Mucosa of gallbladder (tissue), 1 donor: Measurements from ENCODE around the gene CEACAM7. TPM values are rescaled to one million over a fixed set of nuclear protein-coding genes. Genes with fewer than 3 reads are reported as not detected.

Source experiments
- DNase-seq: peaks from one replicate; pipeline ENCODE4 v3.0.0-alpha.2; 2020; ENCODE audit warnings: low spot score
- total RNA-seq: library from RNA; stranded (reverse); gene quantifications from one replicate; pipeline ENCODE4 v1.2.1, GENCODE V29; 2021
- donor health status: DM: no; HTN: no; CAD: no.

The CEACAM7 gene
- total RNA-seq, 1 donor from 2014 or later, result 2.6 TPM

DNA sequence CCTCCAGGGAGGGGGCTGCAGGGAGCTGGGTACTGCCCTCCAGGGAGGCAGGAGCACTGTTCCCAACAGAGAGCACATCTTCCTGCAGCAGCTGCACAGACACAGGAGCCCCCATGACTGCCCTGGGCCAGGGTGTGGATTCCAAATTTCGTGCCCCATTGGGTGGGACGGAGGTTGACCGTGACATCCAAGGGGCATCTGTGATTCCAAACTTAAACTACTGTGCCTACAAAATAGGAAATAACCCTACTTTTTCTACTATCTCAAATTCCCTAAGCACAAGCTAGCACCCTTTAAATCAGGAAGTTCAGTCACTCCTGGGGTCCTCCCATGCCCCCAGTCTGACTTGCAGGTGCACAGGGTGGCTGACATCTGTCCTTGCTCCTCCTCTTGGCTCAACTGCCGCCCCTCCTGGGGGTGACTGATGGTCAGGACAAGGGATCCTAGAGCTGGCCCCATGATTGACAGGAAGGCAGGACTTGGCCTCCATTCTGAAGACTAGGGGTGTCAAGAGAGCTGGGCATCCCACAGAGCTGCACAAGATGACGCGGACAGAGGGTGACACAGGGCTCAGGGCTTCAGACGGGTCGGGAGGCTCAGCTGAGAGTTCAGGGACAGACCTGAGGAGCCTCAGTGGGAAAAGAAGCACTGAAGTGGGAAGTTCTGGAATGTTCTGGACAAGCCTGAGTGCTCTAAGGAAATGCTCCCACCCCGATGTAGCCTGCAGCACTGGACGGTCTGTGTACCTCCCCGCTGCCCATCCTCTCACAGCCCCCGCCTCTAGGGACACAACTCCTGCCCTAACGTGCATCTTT is 12.5 kb upstream of the CEACAM7 start:
- DNase-seq, result no peak

DNA sequence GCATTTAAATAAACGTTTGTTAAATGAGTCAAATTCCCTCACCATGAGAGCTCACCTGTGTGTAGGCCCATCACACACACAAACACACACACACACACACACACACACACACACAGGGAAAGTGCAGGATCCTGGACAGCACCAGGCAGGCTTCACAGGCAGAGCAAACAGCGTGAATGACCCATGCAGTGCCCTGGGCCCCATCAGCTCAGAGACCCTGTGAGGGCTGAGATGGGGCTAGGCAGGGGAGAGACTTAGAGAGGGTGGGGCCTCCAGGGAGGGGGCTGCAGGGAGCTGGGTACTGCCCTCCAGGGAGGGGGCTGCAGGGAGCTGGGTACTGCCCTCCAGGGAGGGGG is 11.9 kb upstream of the CEACAM7 start:
- DNase-seq, result no peak

DNA sequence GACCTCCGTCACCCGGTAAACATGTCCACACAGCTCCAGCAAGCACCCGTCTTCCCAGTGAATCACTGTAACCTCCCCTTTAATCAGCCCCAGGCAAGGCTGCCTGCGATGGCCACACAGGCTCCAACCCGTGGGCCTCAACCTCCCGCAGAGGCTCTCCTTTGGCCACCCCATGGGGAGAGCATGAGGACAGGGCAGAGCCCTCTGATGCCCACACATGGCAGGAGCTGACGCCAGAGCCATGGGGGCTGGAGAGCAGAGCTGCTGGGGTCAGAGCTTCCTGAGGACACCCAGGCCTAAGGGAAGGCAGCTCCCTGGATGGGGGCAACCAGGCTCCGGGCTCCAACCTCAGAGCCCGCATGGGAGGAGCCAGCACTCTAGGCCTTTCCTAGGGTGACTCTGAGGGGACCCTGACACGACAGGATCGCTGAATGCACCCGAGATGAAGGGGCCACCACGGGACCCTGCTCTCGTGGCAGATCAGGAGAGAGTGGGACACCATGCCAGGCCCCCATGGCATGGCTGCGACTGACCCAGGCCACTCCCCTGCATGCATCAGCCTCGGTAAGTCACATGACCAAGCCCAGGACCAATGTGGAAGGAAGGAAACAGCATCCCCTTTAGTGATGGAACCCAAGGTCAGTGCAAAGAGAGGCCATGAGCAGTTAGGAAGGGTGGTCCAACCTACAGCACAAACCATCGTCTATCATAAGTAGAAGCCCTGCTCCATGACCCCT is 11.3 kb upstream of the CEACAM7 start:
- no peak for DNase-seq

DNA sequence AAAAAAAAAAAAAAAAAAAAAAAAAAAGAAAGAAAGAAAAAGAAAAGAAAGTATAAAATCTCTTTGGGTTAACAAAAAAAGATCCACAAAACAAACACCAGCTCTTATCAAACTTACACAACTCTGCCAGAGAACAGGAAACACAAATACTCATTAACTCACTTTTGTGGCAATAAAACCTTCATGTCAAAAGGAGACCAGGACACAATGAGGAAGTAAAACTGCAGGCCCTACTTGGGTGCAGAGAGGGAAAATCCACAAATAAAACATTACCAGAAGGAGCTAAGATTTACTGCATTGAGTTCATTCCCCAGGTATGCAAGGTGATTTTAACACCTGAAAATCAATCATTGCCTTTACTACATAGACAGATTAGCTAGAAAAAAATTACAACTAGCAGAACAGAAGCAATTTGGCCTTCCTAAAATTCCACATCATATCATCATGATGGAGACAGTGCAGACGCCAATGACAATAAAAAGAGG is 10.7 kb upstream of the CEACAM7 start:
- DNase-seq, result no peak

DNA sequence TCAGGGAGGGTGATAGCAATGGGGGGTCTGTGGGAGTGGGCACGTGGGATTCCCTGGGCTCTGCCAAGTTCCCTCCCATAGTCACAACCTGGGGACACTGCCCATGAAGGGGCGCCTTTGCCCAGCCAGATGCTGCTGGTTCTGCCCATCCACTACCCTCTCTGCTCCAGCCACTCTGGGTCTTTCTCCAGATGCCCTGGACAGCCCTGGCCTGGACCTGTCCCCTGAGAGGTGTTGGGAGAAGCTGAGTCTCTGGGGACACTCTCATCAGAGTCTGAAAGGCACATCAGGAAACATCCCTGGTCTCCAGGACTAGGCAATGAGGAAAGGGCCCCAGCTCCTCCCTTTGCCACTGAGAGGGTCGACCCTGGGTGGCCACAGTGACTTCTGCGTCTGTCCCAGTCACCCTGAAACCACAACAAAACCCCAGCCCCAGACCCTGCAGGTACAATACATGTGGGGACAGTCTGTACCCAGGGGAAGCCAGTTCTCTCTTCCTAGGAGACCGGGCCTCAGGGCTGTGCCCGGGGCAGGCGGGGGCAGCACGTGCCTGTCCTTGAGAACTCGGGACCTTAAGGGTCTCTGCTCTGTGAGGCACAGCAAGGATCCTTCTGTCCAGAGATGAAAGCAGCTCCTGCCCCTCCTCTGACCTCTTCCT is 9.3 kb upstream of the CEACAM7 start:
- DNase-seq, result no peak

DNA sequence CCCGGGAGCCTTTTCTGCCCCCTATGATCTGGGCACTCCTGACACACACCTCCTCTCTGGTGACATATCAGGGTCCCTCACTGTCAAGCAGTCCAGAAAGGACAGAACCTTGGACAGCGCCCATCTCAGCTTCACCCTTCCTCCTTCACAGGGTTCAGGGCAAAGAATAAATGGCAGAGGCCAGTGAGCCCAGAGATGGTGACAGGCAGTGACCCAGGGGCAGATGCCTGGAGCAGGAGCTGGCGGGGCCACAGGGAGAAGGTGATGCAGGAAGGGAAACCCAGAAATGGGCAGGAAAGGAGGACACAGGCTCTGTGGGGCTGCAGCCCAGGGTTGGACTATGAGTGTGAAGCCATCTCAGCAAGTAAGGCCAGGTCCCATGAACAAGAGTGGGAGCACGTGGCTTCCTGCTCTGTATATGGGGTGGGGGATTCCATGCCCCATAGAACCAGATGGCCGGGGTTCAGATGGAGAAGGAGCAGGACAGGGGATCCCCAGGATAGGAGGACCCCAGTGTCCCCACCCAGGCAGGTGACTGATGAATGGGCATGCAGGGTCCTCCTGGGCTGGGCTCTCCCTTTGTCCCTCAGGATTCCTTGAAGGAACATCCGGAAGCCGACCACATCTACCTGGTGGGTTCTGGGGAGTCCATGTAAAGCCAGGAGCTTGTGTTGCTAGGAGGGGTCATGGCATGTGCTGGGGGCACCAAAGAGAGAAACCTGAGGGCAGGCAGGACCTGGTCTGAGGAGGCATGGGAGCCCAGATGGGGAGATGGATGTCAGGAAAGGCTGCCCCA is 8.5 kb upstream of the CEACAM7 start:
- DNase-seq, result peak; percentile 21

DNA sequence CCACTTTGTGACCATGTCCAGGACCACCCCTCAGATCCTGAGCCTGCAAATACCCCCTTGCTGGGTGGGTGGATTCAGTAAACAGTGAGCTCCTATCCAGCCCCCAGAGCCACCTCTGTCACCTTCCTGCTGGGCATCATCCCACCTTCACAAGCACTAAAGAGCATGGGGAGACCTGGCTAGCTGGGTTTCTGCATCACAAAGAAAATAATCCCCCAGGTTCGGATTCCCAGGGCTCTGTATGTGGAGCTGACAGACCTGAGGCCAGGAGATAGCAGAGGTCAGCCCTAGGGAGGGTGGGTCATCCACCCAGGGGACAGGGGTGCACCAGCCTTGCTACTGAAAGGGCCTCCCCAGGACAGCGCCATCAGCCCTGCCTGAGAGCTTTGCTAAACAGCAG is 7.7 kb upstream of the CEACAM7 start:
- no peak for DNase-seq

DNA sequence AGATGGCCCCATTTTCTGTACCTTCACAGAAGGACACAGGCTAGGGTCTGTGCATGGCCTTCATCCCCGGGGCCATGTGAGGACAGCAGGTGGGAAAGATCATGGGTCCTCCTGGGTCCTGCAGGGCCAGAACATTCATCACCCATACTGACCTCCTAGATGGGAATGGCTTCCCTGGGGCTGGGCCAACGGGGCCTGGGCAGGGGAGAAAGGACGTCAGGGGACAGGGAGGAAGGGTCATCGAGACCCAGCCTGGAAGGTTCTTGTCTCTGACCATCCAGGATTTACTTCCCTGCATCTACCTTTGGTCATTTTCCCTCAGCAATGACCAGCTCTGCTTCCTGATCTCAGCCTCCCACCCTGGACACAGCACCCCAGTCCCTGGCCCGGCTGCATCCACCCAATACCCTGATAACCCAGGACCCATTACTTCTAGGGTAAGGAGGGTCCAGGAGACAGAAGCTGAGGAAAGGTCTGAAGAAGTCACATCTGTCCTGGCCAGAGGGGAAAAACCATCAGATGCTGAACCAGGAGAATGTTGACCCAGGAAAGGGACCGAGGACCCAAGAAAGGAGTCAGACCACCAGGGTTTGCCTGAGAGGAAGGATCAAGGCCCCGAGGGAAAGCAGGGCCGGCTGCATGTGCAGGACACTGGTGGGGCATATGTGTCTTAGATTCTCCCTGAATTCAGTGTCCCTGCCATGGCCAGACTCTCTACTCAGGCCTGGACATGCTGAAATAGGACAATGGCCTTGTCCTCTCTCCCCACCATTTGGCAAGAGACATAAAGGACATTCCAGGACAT is 7.0 kb upstream of the CEACAM7 start:
- no peak for DNase-seq

DNA sequence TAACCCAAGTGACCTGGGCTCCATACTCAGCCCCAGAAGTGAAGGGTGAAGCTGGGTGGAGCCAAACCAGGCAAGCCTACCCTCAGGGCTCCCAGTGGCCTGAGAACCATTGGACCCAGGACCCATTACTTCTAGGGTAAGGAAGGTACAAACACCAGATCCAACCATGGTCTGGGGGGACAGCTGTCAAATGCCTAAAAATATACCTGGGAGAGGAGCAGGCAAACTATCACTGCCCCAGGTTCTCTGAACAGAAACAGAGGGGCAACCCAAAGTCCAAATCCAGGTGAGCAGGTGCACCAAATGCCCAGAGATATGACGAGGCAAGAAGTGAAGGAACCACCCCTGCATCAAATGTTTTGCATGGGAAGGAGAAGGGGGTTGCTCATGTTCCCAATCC is 6.1 kb upstream of the CEACAM7 start:
- no peak for DNase-seq

DNA sequence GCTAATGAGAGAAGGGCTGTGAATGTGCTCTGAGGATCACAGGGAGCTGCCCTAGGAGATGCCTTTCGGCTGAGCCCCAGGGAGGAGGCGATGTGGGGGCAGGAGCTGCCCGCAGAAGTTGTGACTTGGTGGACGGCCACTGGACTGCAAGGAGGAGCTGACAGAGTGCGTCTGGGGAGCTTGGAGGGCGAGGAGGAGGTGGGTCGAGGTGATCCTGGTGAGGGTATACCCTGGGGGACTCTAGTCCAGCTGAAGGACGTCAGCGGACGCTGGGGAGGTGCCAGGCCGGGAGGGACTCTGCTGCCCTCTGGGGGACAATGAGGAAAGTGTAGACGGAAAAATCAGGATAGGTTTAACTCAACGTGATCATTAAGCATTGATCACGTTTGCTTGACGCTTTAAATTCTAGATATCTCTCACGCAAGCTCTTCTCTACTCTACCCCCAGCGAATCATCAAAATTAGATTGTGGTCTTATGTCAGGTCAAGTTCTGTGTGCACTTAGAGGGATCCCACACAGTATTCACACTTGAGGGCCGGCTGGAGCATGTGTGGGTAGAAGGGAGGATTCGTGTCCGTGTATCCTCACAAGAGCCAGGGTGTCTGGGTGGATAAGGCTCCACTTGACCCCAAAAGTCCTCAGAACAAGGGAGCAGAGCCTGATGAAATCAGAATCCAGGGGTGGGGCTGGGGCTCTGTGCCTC is 3.3 kb upstream of the CEACAM7 start:
- DNase-seq, result no peak

DNA sequence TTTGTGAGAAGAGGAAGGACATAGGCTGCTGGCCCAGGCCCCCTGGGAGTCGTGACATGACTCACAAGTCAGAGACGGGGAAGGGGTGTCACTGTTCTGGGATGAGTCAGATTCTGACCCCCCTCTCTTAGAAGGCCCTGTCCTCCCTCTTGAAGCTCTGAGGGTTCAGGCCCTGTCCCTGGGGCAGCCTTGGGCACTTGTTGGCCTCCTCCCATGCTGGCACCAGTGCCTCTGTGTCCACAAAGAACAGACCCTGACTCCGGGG is 2.7 kb upstream of the CEACAM7 start:
- no peak for DNase-seq

DNA sequence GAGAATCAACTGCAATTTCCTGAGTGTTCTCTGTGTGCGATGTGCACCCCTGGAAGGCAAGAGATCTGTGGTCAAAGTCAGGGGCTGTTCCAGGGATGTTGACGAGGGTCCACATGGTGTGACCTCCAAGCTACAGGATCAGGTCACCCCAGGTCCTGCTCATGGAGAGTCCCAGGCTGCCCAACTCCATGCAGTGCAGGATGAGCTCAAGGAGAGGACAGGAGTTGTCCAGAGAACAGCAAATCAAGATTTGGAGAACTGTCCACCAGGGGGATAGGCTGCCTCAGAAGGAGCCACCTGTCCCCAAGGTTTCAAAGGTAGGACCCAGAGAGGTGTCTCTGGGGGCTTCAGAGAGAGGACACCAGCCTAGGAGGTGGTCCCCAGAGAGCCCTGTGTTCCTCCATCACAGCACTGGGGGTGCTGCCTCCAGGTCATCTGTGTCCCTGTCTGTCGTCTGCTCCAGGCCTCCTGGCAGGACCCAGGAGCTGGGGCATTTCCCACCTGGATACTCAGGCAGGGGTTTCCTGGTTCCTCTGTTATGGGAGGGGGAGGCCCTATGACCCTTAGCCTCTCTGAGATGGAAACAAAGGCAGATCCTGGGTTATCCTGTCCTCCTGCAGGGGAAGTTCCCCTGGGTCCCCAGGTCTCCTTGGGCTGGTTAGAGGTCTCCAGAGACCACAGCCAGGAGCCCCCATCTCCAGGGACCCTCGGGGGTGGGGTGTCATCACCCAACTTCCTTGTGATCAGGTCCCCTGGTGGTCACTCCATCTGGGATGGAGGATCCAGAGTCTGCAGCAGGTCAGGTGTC is 2.1 kb upstream of the CEACAM7 start:
- DNase-seq, result no peak

DNA sequence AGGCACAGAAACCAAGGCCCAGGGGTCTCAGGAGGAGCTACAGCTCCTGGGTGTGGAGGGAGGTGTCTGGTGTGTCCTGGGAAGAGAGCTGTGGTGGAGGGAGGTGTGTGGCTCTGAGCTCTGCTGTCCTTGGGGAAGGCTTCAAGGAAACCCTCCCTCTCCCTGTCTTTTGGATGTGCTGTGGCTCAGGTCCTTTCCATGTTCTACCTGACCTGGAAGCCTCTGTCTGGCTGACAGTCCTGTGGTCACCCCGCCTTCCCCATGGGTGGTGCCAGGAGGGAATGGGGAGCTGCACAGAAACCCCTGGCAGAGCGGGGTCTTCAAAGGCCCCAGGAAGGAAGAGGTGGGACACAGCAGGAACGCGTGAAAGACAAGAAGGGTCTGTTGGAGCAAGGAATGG is 617 bp upstream of the CEACAM7 start:
- no peak for DNase-seq

DNA sequence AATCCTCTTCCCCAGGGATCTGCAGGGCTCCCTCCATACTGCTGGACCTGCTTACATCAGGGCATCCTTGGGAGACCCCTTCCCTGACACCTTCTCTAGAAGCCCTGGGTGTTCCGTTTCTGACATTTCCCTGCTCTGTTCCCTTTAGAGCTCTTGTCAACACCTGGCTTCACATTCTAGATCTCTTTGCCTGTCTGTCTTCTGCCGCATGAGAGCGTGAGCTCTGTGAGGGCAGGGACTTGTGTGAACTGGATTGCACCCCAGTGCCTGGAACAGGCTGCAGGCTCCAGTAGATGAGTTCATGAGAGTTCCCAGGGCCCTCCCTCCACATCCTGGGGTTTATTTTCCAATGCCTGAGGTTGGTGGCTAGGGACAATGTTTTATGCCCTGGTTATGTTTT is 651 bp downstream of the CEACAM7 start:
- no peak for DNase-seq

DNA sequence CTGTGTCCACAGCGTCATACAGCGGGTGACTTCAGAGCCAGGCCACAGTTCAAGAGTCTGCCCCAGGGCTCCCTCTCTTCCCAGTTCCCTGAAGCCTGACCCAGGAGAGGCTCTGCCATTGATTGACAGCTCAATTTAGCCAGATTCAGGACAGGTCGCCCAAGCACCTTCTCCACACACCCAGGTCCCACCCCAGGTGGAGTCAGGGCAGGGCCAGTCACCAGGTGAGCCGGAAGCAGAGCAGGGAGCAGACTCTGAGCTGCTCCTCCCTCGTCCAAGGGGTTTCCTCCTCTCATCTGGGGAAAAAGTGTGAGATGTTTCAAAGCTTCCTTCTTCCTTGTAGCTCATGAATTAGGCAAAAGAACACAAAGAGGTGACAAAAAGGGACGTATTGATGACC is 5.6 kb downstream of the CEACAM7 start:
- DNase-seq, result no peak

DNA sequence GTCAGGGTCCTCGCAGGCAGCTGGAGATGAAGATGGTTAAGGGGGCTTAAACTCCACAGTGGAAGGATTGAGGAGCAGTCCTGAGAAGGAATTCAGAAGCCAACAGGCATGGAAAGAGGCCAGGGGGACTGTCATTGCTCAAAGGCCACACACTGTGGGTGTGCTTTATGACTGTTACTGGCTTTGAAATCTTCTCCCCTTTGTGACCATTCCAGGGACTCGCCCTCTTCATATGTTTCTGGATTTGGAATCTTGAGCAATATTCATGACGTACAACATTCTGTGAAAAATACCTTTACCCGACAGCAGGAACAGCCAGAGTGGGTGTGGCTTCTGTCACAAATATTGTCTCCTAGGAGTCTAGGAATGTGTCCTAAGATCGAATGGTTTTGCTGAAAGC is 16.6 kb downstream of the CEACAM7 start:
- DNase-seq, result no peak

DNA sequence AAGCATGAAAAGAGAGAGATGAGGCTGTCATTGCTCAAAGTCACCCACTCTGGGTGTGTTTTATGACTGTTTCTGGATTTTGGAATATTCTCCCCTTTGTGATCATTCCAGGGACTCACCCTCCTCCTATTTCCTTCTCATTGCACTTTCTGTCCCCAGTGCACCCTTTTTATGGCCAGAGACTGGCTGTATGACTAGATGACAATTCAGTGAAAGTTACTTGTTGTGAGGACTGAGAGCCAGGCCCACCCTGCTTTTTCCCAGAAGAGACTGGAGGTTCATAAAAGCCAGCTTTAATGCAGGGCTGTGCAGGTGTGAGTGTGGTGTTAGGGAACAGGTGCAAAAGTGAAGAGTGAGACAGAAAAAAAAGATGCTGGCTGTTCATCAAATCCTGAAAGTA is 17.3 kb downstream of the CEACAM7 start:
- DNase-seq, result no peak

DNA sequence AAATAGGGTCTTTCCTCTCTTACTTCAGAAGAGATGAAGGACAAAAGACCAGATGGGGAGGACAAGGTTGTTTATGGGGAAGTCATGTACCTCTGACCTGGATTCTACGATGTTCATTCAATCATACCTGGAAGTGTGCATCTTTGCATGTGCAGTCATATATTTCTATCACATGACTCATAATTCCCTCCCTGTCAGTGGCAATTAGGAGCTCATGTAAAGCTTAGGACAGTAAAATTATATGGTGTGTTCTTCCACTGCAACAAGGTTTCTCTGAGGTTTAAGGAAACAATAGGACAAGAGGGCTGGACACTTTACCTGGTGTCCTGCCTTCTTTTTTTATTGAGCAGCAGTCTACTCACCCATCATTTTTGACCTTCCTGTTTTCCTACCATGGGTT is 19.8 kb downstream of the CEACAM7 start:
- DNase-seq, result no peak

DNA sequence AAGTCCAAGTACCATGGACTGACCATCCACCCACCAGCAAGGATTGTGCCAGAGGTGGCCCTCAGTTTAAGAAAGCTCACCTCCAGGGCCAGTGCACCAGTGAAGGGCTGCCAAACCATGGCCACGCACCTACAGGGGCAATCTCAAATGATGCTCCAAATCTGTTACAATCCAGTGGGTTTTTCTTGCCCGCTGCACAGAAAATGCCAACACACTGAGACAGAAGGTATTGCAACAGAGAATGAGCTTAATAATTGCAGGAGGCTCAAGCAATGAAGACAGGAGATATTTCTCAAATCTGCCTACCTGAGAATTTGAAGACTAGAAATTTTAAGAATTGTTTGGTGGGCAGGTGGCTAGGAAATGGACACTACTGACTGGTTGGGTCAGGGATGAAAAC is 22.0 kb downstream of the CEACAM7 start:
- DNase-seq, result no peak

DNA sequence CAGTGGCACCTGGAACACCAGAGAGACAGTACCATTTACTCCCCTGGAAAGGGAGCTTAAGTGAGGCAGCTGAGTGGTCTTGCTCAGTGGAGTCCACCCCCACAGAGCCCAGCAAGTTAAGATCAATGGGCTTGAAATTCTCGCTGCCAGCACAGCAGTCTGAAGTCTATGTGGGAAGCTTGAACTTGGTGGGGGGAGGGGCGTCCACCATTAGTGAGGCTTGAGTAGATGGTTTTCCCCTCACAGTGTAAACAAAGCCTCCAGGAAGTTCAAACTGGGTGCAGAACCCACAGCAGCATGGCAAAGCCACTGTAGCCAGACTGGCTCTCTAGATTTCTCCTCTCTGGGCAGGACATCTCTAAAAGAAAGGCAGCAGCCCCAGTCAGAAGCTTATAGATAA is 30.9 kb downstream of the CEACAM7 start:
- DNase-seq, result peak; percentile 37
